Lower lobe of right lung (tissue), 2 donors: ENCODE measurements around the gene NGFR. TPM values are rescaled to one million over a fixed set of nuclear protein-coding genes. Genes with fewer than 3 reads are reported as not detected.

Source experiments
- ATAC-seq, 2 donors: fragments of 200-7000 bp; cut with Tn5 transposase; one replicate each; pipeline ENCODE4 v1.9.1; 2020 to 2022; ENCODE audit warnings: mild to moderate bottlenecking in 2 of 2, moderate library complexity in 2 of 2
- DNase-seq: peaks from one replicate; pipeline ENCODE4 v3.0.0-alpha.2; 2020
- H3K27ac ChIP-seq: fragments of 200-600 bp; one replicate; pipeline ENCODE4 v1.8.0; 2022
- H3K27me3 ChIP-seq: fragments of 200-600 bp; one replicate; pipeline ENCODE4 v1.8.0; 2022; ENCODE audit warnings: low read depth
- H3K36me3 ChIP-seq: fragments of 200-600 bp; one replicate; pipeline ENCODE4 v1.8.0; 2022; ENCODE audit warnings: mild to moderate bottlenecking
- H3K4me1 ChIP-seq: fragments of 200-600 bp; one replicate; pipeline ENCODE4 v1.8.0; 2022
- H3K4me3 ChIP-seq: fragments of 200-600 bp; one replicate; pipeline ENCODE4 v1.8.0; 2022; ENCODE audit warnings: mild to moderate bottlenecking
- H3K9me3 ChIP-seq: fragments of 200-600 bp; one replicate; pipeline ENCODE4 v1.8.0; 2022
- CTCF ChIP-seq: fragments of 200-600 bp; IDR thresholded peaks from one replicate; pipeline ENCODE4 v1.8.0; 2022; ENCODE audit warnings: antibody characterized with exemption, mild to moderate bottlenecking
- intact Hi-C: fragments of 100-400 bp; cut with DNase I; formaldehyde crosslinking; loops from one replicate; pipeline ENCODE4 v1.11.0; 2022
- total RNA-seq: library from RNA; stranded (reverse); fragmentation: NEBNext Ultra II Directional; extraction: Animal tissue kit (Norgen Biotek cat#: 25700); gene quantifications from one replicate; pipeline ENCODE4 v1.2.1, GENCODE V29; 2021
- donor health status: DM: no; HTN: yes; CAD: no; lungs with severe emphysema.

NGFR gene
- total RNA-seq, 1 donor from 2014 or later, result 2.3 TPM

DNA sequence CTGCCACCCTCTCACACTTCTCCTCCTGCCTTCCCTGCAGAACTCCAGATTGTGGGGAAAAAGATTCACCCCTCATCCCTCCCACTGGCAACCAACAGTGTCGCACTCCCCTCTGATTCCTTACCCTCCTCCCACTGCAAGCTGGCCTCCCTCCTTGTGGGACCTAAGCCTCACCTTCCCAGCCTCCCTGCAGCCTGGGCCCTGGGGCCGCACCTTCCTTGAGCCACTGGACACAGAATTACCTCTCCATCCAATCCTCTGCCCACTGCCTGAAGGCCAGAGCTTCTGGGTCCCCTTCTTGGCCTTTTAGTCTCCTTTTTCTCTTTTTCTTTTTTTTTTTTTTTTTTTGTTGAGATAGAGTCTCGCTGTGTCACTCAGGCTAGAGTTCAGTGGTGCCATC is 33.9 kb downstream of the NGFR start:
- intact Hi-C loops, result no loop called here
- ATAC-seq, result no peak
- Histone ChIP-seq H3K27me3 (peaks cover 48% of the 10 kb centered on the region), H3K27ac (no peak overlapping the region), H3K36me3 (no peaks in the 10 kb centered on the region), H3K4me1 (no peaks in the 10 kb centered on the region), H3K9me3 (no peaks in the 10 kb centered on the region), H3K4me3 (no peak overlapping the region)
- TF ChIP-seq CTCF, result no peak
- no peak for DNase-seq

DNA sequence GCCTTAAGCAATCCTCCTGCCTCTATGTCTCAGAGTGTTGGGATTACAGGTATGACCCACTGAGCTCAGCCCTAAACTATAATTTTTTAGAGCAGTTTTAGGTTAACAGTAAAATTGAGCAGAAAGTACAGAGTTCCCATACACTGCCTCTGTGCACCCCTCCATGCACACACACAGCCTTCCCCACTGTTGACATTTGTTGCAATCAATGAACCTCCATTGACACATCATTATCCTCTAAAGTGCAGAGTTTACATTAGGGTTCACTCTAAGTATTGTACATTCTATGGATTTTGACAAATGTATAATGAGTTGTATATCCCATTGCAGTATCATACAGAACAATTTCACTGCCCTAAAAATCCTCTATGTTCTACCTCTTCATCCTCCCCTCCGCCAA is 35.0 kb downstream of the NGFR start:
- no peak for DNase-seq
- intact Hi-C loops, result no loop called here
- no peak for TF ChIP-seq CTCF
- Histone ChIP-seq H3K9me3 (no peaks in the 10 kb centered on the region), H3K4me1 (no peaks in the 10 kb centered on the region), H3K36me3 (no peaks in the 10 kb centered on the region), H3K27ac (no peak overlapping the region), H3K4me3 (no peak overlapping the region), H3K27me3 (peaks cover 44% of the 10 kb centered on the region)
- ATAC-seq, result no peak

DNA sequence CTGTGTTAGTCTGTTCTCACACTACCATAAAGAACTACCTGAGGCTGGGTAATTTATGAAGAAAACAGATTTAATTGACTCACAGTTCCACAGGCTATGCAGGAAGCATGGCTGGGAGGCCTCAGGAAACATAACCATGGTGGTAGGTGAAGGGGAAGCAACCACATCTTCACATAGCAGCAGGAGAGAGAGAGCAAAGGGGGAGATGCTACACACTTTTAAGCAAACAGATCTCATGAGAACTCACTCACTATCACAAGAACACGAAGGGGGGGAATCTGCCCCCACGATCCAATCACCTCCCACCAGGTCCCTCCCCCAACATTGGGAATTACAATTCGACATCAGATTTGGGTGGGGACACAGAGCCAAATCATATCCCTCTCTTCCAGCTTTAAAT is 48.8 kb downstream of the NGFR start:
- Histone ChIP-seq H3K4me3 (no peak overlapping the region), H3K4me1 (no peaks in the 10 kb centered on the region), H3K27me3 (peaks cover 10% of the 10 kb centered on the region), H3K9me3 (peaks cover 5% of the 10 kb centered on the region), H3K36me3 (no peaks in the 10 kb centered on the region), H3K27ac (no peak overlapping the region)
- no peak for TF ChIP-seq CTCF
- no peak for ATAC-seq
- no peak for DNase-seq
- intact Hi-C loops, result no loop called here

GRCh38 chr17:49545007-49545660 is 50.0 kb downstream of the NGFR start:
- intact Hi-C loops, result no loop called here
- TF ChIP-seq CTCF, result no peak
- ATAC-seq, result no peak
- peaks cover 5% of the 10 kb centered on the region for H3K9me3 ChIP-seq
- H3K27me3 ChIP-seq, result peaks cover 10% of the 10 kb centered on the region
- H3K36me3 ChIP-seq, result no peaks in the 10 kb centered on the region
- H3K4me3 ChIP-seq, result no peak overlapping the region
- no peaks in the 10 kb centered on the region for H3K4me1 ChIP-seq
- no peak overlapping the region for H3K27ac ChIP-seq
- no peak for DNase-seq

- H3K9me3 ChIP-seq, result peaks cover 2% of the 10 kb centered on the region
- no peak overlapping the region for H3K4me3 ChIP-seq
- TF ChIP-seq CTCF, result no peak
- no peaks in the 10 kb centered on the region for H3K4me1 ChIP-seq
- DNase-seq (no peak), ATAC-seq (no peak)
- H3K27me3 ChIP-seq, result peaks cover 10% of the 10 kb centered on the region
- H3K36me3 ChIP-seq, result no peaks in the 10 kb centered on the region
- intact Hi-C loops, result no loop called here
- no peak overlapping the region for H3K27ac ChIP-seq
These were observed 50.9 kb downstream of the NGFR start for GRCh38 chr17:49545806-49546545.
